ENCODE data around the gene SLC17A7. TPM values are rescaled to one million over a fixed set of nuclear protein-coding genes. Genes with fewer than 3 reads are reported as not detected.

SLC17A7 gene
- total and polyA plus RNA-seq, 2 of the 8 experiments (the other 6 are each of a cell fraction or from before 2014, with no cell fraction given) = 2.7 to 3.0 TPM

DNA sequence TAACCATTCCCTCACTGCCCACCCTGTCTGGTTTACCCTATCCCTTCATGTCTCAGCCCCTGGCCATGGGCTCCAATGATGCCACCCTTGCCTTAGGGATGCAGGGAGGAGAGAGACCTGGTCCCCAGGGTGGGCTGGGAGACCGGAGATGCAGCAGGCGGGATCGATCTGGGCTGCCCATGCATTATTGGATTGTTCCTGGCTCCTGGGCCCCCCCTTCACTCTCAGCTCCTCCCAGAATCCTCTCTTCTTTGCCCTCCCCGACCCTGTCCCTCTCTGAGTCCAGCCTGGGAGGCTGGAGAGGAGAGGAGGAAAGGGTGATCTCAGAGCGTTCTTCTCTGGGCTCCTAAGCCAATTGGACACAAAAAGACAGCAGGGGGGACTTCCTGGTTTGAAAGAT, 47.4 kb downstream of the SLC17A7 start:
- H3K79me1 ChIP-seq (ENCODE audit: low read depth, low read length) = no peaks in the 10 kb centered on the region
- no peak overlapping the region for H2AFZ ChIP-seq (ENCODE audit: low read length)
- DNase-seq (ENCODE audit: low read depth in 1 of 2, low spot score in 2 of 2) (no peak), FAIRE-seq (no peak)
- peak overlapping the region; percentile 71; the same call in 1 of the 2 replicates for H2BK12ac ChIP-seq (ENCODE audit: low read depth, low read length)
- no peak overlapping the region for H4K5ac ChIP-seq (ENCODE audit: insufficient read length, low read depth, low read length)
- no peaks in the 10 kb centered on the region for H3K27me3 ChIP-seq (replicated peaks in 1 of 4; ENCODE audit: control insufficient read depth in 3 of 4, extremely low read depth in 1 of 4, insufficient read depth in 3 of 4, low read length in 3 of 4)
- no peak overlapping the region; the same call in 1 of the 2 replicates for H3K18ac ChIP-seq (ENCODE audit: extremely low read depth, low read length)
- no peak overlapping the region for H3K14ac ChIP-seq (ENCODE audit: insufficient read length)
- H3K23ac ChIP-seq (ENCODE audit: insufficient read length) = no peak overlapping the region
- ChIA-PET POLR2A (ENCODE audit: partially characterized antibody) (interaction anchor here (0.8 to 3.2 kb wide), 5 partner anchors 23 to 56 kb away, joined by 3 to 12 read pairs (median 4); partner anchors contain the start of gene GFY), CTCF (ENCODE audit: partially characterized antibody) (interaction anchor here (0.7 to 10.4 kb wide), 11 partner anchors 10 to 83 kb away, joined by 3 to 291 read pairs (median 7); partner anchors contain the start of genes GFY and PTH2)
- H3K23me2 ChIP-seq (ENCODE audit: low read depth, low read length) = no peaks in the 10 kb centered on the region; the same call in 1 of the 2 replicates
- H2AK5ac ChIP-seq (ENCODE audit: low read depth, low read length) = no peak overlapping the region; the same call in 1 of the 2 replicates
- H2BK120ac ChIP-seq (replicated peaks; ENCODE audit: low read depth, low read length) = no peak overlapping the region
- no peaks in the 10 kb centered on the region for H3K9me3 ChIP-seq (ENCODE audit: insufficient read depth in 2 of 2, low read depth in 1 of 2, low read length in 1 of 2)
- no peak overlapping the region for H3K4me2 ChIP-seq (ENCODE audit: insufficient read depth in 1 of 2, low read depth in 2 of 2, low read length in 2 of 2)
- no peak overlapping the region; the same call in none of the 2 replicates for H4K8ac ChIP-seq (ENCODE audit: extremely low read depth, insufficient read depth, low read length)
- peak overlapping the region; percentile 97 for H2BK15ac ChIP-seq (ENCODE audit: low read length)
- H3K36me3 ChIP-seq (ENCODE audit: control insufficient read depth in 2 of 4, insufficient read depth in 4 of 4, low read length in 3 of 4) = no peaks in the 10 kb centered on the region
- no peak overlapping the region for H4K91ac ChIP-seq (replicated peaks; ENCODE audit: insufficient read length, low read length)
- no peaks in the 10 kb centered on the region for H3K79me2 ChIP-seq (ENCODE audit: control insufficient read depth in 1 of 2, insufficient read depth in 2 of 2, low read length in 2 of 2)
- 0 out of 2 replicates have a peak overlapping the region, but pooled peaks have one; percentile 61 for H2BK20ac ChIP-seq (ENCODE audit: low read length)
- no peak overlapping the region for H3K56ac ChIP-seq (replicated peaks; ENCODE audit: insufficient read length, low read depth, low read length)
- H4K20me1 ChIP-seq (replicated peaks in 1 of 2; ENCODE audit: control insufficient read depth in 1 of 2, insufficient read depth in 2 of 2, low read length in 2 of 2) = no peaks in the 10 kb centered on the region
- H3K4ac ChIP-seq (replicated peaks; ENCODE audit: insufficient read length, low read depth, low read length) = no peak overlapping the region
- no peak overlapping the region for H3K27ac ChIP-seq (ENCODE audit: low read depth, low read length)
- peaks cover 0 to 14% (median 4%) of the 10 kb centered on the region in 4 experiments; a peak in 3 of 7 replicates for H3K4me1 ChIP-seq (replicated peaks in 1 of 4; ENCODE audit: control insufficient read depth in 3 of 4, insufficient read depth in 4 of 4, low read length in 3 of 4)
- no peak overlapping the region for H3K9ac ChIP-seq (replicated peaks in 1 of 4; ENCODE audit: extremely low read depth in 1 of 4, low read depth in 3 of 4, low read length in 3 of 4)
- no peak overlapping the region for H2BK5ac ChIP-seq (ENCODE audit: low read depth, low read length)
- 64% methylated on average over 4 of the region's 5 CpGs; no CpG with 5 or more reads in 1 of the 2 experiments for WGBS, 2 experiments (ENCODE audit: extremely low coverage in 1 of 2, insufficient coverage in 1 of 2, insufficient read length in 1 of 2, insufficient replicate concordance in 2 of 2, low coverage in 1 of 2, low lambda C conversion rate in 2 of 2, missing lambda C conversion rate in 1 of 2)
- no peak overlapping the region for H3K4me3 ChIP-seq (ENCODE audit: extremely low read depth in 1 of 4, insufficient read depth in 2 of 4, low read depth in 3 of 4, low read length in 4 of 4)
- TF ChIP-seq, protein P1, sequence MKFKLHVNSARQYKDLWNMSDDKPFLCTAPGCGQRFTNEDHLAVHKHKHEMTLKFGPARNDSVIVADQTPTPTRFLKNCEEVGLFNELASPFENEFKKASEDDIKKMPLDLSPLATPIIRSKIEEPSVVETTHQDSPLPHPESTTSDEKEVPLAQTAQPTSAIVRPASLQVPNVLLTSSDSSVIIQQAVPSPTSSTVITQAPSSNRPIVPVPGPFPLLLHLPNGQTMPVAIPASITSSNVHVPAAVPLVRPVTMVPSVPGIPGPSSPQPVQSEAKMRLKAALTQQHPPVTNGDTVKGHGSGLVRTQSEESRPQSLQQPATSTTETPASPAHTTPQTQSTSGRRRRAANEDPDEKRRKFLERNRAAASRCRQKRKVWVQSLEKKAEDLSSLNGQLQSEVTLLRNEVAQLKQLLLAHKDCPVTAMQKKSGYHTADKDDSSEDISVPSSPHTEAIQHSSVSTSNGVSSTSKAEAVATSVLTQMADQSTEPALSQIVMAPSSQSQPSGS (IDR thresholded peaks at IDR 0.05; ENCODE audit: low read length) = no peak
- TF ChIP-seq HDAC2 (IDR thresholded peaks at IDR 0.05; ENCODE audit: borderline replicate concordance in 1 of 2, low read depth in 2 of 2, low read length in 2 of 2) (no peak), YY1 (IDR thresholded peaks at IDR 0.05; ENCODE audit: low read depth, low read length) (no peak), SIX5 (IDR thresholded peaks at IDR 0.05; ENCODE audit: low read depth, low read length) (no peak), MAFK (IDR thresholded peaks at IDR 0.05; ENCODE audit: low read depth, low read length) (no peak), CHD1 (IDR thresholded peaks at IDR 0.05; ENCODE audit: low read depth, low read length) (no peak), ASH2L (IDR thresholded peaks at IDR 0.05; ENCODE audit: low read length) (no peak), TBP (IDR thresholded peaks at IDR 0.05; ENCODE audit: low read depth, low read length) (no peak)
- TF ChIP-seq, protein P2, sequence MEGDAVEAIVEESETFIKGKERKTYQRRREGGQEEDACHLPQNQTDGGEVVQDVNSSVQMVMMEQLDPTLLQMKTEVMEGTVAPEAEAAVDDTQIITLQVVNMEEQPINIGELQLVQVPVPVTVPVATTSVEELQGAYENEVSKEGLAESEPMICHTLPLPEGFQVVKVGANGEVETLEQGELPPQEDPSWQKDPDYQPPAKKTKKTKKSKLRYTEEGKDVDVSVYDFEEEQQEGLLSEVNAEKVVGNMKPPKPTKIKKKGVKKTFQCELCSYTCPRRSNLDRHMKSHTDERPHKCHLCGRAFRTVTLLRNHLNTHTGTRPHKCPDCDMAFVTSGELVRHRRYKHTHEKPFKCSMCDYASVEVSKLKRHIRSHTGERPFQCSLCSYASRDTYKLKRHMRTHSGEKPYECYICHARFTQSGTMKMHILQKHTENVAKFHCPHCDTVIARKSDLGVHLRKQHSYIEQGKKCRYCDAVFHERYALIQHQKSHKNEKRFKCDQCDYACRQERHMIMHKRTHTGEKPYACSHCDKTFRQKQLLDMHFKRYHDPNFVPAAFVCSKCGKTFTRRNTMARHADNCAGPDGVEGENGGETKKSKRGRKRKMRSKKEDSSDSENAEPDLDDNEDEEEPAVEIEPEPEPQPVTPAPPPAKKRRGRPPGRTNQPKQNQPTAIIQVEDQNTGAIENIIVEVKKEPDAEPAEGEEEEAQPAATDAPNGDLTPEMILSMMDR (IDR thresholded peaks at IDR 0.05; ENCODE audit: control extremely low read depth in 1 of 3, insufficient read depth in 1 of 3, low read depth in 1 of 3, low read length in 3 of 3) = no peak
